Panc1 (cell line): ENCODE results near the gene KRTAP9-8. TPM values are rescaled to one million over a fixed set of nuclear protein-coding genes. Genes with fewer than 3 reads are reported as not detected.
"Not testable (repeated sequence)": the region's sequence is repeated elsewhere in the genome, so short reads cannot be mapped to it uniquely, and the experiment has no call there.

Experiments
- ATAC-seq: fragments of 200-7000 bp; cut with Tn5 transposase; 2 replicates; pipeline ENCODE4 v1.9.1; 2020; ENCODE audit warnings: mild to moderate bottlenecking, moderate library complexity
- Bru-seq: library from RNA; stranded (reverse); fragments of 400-500 nt; gene quantifications from one replicate; lab custom pipeline; 2021; lab: Mats Ljungman, UMichigan
- BruChase-seq, 2 experiments: library from RNA; stranded (reverse); fragments of 400-500 nt; gene quantifications; one replicate each; lab custom pipeline; 2021; lab: Mats Ljungman, UMichigan
- BruUV-seq: library from RNA; stranded (reverse); fragments of 400-500 nt; replicated peaks from 2 replicates; lab custom pipeline; 2021; lab: Mats Ljungman, UMichigan
- CTCF ChIA-PET: fragments of 300-600 bp; sonication (Branson Sonifier 250); formaldehyde crosslinking; loops from one replicate; lab custom pipeline; 2022; ENCODE audit warnings: antibody characterized with exemption; lab: Charles Lee
- POLR2A ChIA-PET: fragments of 300-600 bp; sonication (Branson Sonifier 250); formaldehyde crosslinking; loops from one replicate; lab custom pipeline; 2022; ENCODE audit warnings: antibody characterized with exemption; lab: Charles Lee
- DNase-seq: peaks from one replicate; pipeline ENCODE4 v3.0.0-alpha.2; 2010; ENCODE audit warnings: low read depth, low spot score
- H3K27ac ChIP-seq: 2 replicates; pipeline ENCODE4 v1.5.1; 2011; ENCODE audit warnings: mild to moderate bottlenecking, low read length, inconsistent platforms
- H3K27me3 ChIP-seq: fragments of 200-500 bp; sonication (Bioruptor generic); 2 replicates; pipeline ENCODE4 v1.6.0; 2014; ENCODE audit warnings: low read length, inconsistent platforms; ENCODE audit not compliant: control insufficient read depth, insufficient read depth
- H3K36me3 ChIP-seq: fragments of 200-500 bp; sonication (Bioruptor generic); 2 replicates; pipeline ENCODE4 v1.5.1; 2014; ENCODE audit warnings: inconsistent platforms, mild to moderate bottlenecking, low read length, moderate library complexity; ENCODE audit not compliant: control insufficient read depth, insufficient read depth
- H3K4me1 ChIP-seq: 2 replicates; pipeline ENCODE4 v1.5.1; 2011; ENCODE audit warnings: inconsistent platforms, mild to moderate bottlenecking, low read length, moderate library complexity; ENCODE audit not compliant: control insufficient read depth, insufficient read depth
- H3K4me3 ChIP-seq, 2 experiments: 2 replicates each; pipeline ENCODE4 v1.5.1; 2011 to 2012; ENCODE audit warnings: low read depth in 2 of 2, low read length in 2 of 2, mild to moderate bottlenecking in 2 of 2, inconsistent platforms in 1 of 2, moderate library complexity in 1 of 2
- H3K9me3 ChIP-seq: fragments of 200-500 bp; sonication (Bioruptor generic); 2 replicates; pipeline ENCODE4 v1.5.1; 2014; ENCODE audit warnings: low read depth, mild to moderate bottlenecking, inconsistent platforms, low read length, moderate library complexity; ENCODE audit not compliant: control insufficient read depth, insufficient read depth
- CTCF ChIP-seq: fragments of 450-650 bp; IDR thresholded peaks from 2 replicates; pipeline ENCODE4 v1.5.1; 2017; ENCODE audit warnings: mild to moderate bottlenecking
- POLR2AphosphoS5 ChIP-seq: IDR thresholded peaks from 2 replicates; pipeline ENCODE4 v1.6.1; 2012; ENCODE audit warnings: mild to moderate bottlenecking, low read depth, low read length, moderate library complexity
- REST ChIP-seq, 2 experiments: IDR thresholded peaks; 2 replicates each; pipeline ENCODE4 v1.6.1; 2011 to 2012; ENCODE audit warnings: low read depth in 2 of 2, control low read depth in 1 of 2, low read length in 1 of 2, mild to moderate bottlenecking in 1 of 2, moderate library complexity in 1 of 2; ENCODE audit not compliant: insufficient read depth in 1 of 2
- SIN3A ChIP-seq: IDR thresholded peaks from 2 replicates; pipeline ENCODE4 v1.6.1; 2012; ENCODE audit warnings: low read depth, mild to moderate bottlenecking, low read length, moderate library complexity, borderline replicate concordance; ENCODE audit not compliant: insufficient read depth
- TCF7L2 ChIP-seq: IDR thresholded peaks from 2 replicates; pipeline ENCODE4 v1.6.1; 2011; ENCODE audit warnings: mild to moderate bottlenecking, low read depth, low read length, inconsistent platforms
- in situ Hi-C: cut with HindIII; loops from 2 replicates; pipeline ENCODE4 v1.10.0; 2016; ENCODE audit warnings: low sequenced_read_pairs, low pct_unique_long_range_greater_than_20kb
- intact Hi-C: fragments of 100-400 bp; cut with micrococcal nuclease; formaldehyde crosslinking; loops from one replicate; pipeline ENCODE4 v1.10.0; 2022; ENCODE audit not compliant: unreplicated experiment
- long read RNA-seq: library from polyadenylated mRNA; unstranded; transcript quantifications from one replicate; pipeline ENCODE4 v2.0.0, GENCODE V29; 2021; ENCODE audit not compliant: unreplicated experiment
- polyA plus RNA-seq: library from polyadenylated mRNA; unstranded; fragments of >200 nt; gene quantifications from one replicate; pipeline ENCODE4 v1.2.1, GENCODE V29; 2012; ENCODE audit warnings: missing spikeins; ENCODE audit not compliant: insufficient read length
- total RNA-seq: library from RNA; stranded (reverse); gene quantifications from one replicate; pipeline ENCODE4 v1.2.1, GENCODE V29; 2021; ENCODE audit not compliant: unreplicated experiment

KRTAP9-8 gene
- not detected for total RNA-seq
- polyA plus RNA-seq: not detected
- Bru-seq, nascent RNA: not detected
- BruChase-seq, experiment 1, labeled RNA remaining after a 2-hour chase: not detected
- BruChase-seq, experiment 2, labeled RNA remaining after a 6-hour chase: not detected
- long read RNA-seq: 0 reads

- H3K27ac ChIP-seq, BruUV-seq, in situ Hi-C loops, POLR2A ChIA-PET, DNase-seq, H3K4me3 ChIP-seq, ATAC-seq, H3K9me3 ChIP-seq, intact Hi-C loops, H3K36me3 ChIP-seq, CTCF ChIA-PET, H3K4me1 ChIP-seq: not testable (repeated sequence)
- H3K27me3 ChIP-seq: peaks cover 23% of the 10 kb centered on the region
Measured at GRCh38 chr17:41237949-41238437, at the start of gene KRTAP9-8. TSS of gene KRTAP9-8 (plus strand) at chr17:41237999. CDS start at chr17:41238052, 53 bp downstream.

- intact Hi-C loops, ATAC-seq, H3K36me3 ChIP-seq, BruUV-seq, in situ Hi-C loops, H3K4me1 ChIP-seq, H3K27me3 ChIP-seq, H3K4me3 ChIP-seq, H3K9me3 ChIP-seq, POLR2A ChIA-PET, CTCF ChIA-PET, DNase-seq, H3K27ac ChIP-seq: not testable (repeated sequence)
Measured at GRCh38 chr17:41189837-41190318, 47.9 kb upstream of the KRTAP9-8 start, which contains the start of gene KRTAP9-1. TSS of gene KRTAP9-1 (plus strand) at chr17:41189887. CDS start at chr17:41189887, 0 bp downstream.

- no TSS peak for BruUV-seq
- in situ Hi-C loops: no loop called here
- intact Hi-C loops: no loop called here
- Histone ChIP-seq H3K27ac (no peak overlapping the region), H3K36me3 (no peaks in the 10 kb centered on the region), H3K27me3 (peaks cover 5% of the 10 kb centered on the region), H3K9me3 (no peaks in the 10 kb centered on the region), H3K4me3 (no peak overlapping the region), H3K4me1 (no peaks in the 10 kb centered on the region)
- TF ChIP-seq POLR2AphosphoS5: no peak
- TF ChIP-seq SIN3A: no peak
- no peak for TF ChIP-seq CTCF
- no peak for DNase-seq
- ChIA-PET POLR2A (no interaction called here), CTCF (no interaction called here)
- ATAC-seq: no peak
Measured at GRCh38 chr17:41190328-41190727, 47.5 kb upstream of the KRTAP9-8 start.

GRCh38 chr17:41196068-41196467 lies 41.7 kb upstream of the KRTAP9-8 start:
- Histone ChIP-seq H3K27ac (no peak overlapping the region), H3K27me3 (no peaks in the 10 kb centered on the region; the same call in 1 of the 2 replicates), H3K4me1 (no peaks in the 10 kb centered on the region), H3K4me3 (no peak overlapping the region), H3K9me3 (no peaks in the 10 kb centered on the region), H3K36me3 (no peaks in the 10 kb centered on the region)
- POLR2A ChIA-PET: no interaction called here
- ATAC-seq (no peak), DNase-seq (no peak)
- intact Hi-C loops: no loop called here
- TF ChIP-seq REST (IDR thresholded peaks at IDR 0.05; ENCODE audit: insufficient read depth in 1 of 2, low read depth in 2 of 2, low read length in 1 of 2) (no peak), POLR2AphosphoS5 (no peak), CTCF (no peak), TCF7L2 (no peak), SIN3A (no peak)
- BruUV-seq: no TSS peak
- in situ Hi-C loops: no loop called here
- CTCF ChIA-PET: interaction anchor here (0.7 kb wide), 1 partner anchor 205 kb away, joined by 3 read pairs; no protein-coding TSS in a partner anchor
